GM23338 (cell line): ENCODE measurements around the gene PLET1. TPM values are rescaled to one million over a fixed set of nuclear protein-coding genes. Genes with fewer than 3 reads are reported as not detected.

Source experiments
- ATAC-seq: fragments of 200-7000 bp; cut with Tn5 transposase; 3 replicates; pipeline ENCODE4 v1.9.1; 2020
- DNase-seq: peaks from one replicate; pipeline ENCODE4 v3.0.0-alpha.2; 2015; ENCODE audit warnings: low spot score
- H2AFZ ChIP-seq: fragments of 200-600 bp; sonication (generic); 2 replicates; pipeline ENCODE4 v1.8.0; 2016; ENCODE audit warnings: antibody characterized with exemption, mild to moderate bottlenecking, moderate library complexity
- H3F3A ChIP-seq: fragments of 200-600 bp; sonication (generic); replicated peaks from 2 replicates; pipeline ENCODE4 v1.8.0; 2017; ENCODE audit warnings: antibody characterized with exemption, mixed run types, low read depth
- H3K27ac ChIP-seq: fragments of 200-600 bp; sonication (generic); 2 replicates; pipeline ENCODE4 v1.6.1; 2016; ENCODE audit warnings: low read depth
- H3K27me3 ChIP-seq: fragments of 200-600 bp; sonication (generic); 2 replicates; pipeline ENCODE4 v1.8.0; 2016; ENCODE audit warnings: mild to moderate bottlenecking, mixed run types, moderate library complexity; ENCODE audit not compliant: insufficient read depth
- H3K36me3 ChIP-seq: fragments of 200-600 bp; sonication (generic); 2 replicates; pipeline ENCODE4 v1.8.0; 2016; ENCODE audit warnings: mild to moderate bottlenecking; ENCODE audit not compliant: insufficient read depth
- H3K4me1 ChIP-seq: fragments of 200-600 bp; sonication (generic); 2 replicates; pipeline ENCODE4 v1.8.0; 2016; ENCODE audit warnings: mild to moderate bottlenecking, moderate library complexity; ENCODE audit not compliant: insufficient read depth
- H3K4me2 ChIP-seq: fragments of 200-600 bp; sonication (generic); 2 replicates; pipeline ENCODE4 v1.7.1; 2017; ENCODE audit warnings: mixed run types
- H3K4me3 ChIP-seq: fragments of 200-600 bp; sonication (generic); 2 replicates; pipeline ENCODE4 v1.6.1; 2016; ENCODE audit warnings: mixed run types
- H3K79me2 ChIP-seq: fragments of 200-600 bp; sonication (generic); replicated peaks from 2 replicates; pipeline ENCODE4 v1.8.0; 2017; ENCODE audit warnings: mild to moderate bottlenecking; ENCODE audit not compliant: insufficient read depth
- H3K9me2 ChIP-seq: fragments of 200-600 bp; sonication (generic); 2 replicates; pipeline ENCODE4 v1.8.0; 2017; ENCODE audit not compliant: insufficient read depth
- H4K20me1 ChIP-seq: fragments of 200-600 bp; sonication (generic); replicated peaks from 2 replicates; pipeline ENCODE4 v1.8.0; 2017; ENCODE audit warnings: mild to moderate bottlenecking; ENCODE audit not compliant: insufficient read depth
- H3K27ac Mint-ChIP-seq: 2 replicates; pipeline ENCODE4 v1.8.0; 2020; ENCODE audit warnings: inconsistent platforms, mild to moderate bottlenecking, moderate library complexity, mixed read lengths
- H3K27me3 Mint-ChIP-seq: 3 replicates; pipeline ENCODE4 v1.8.0; 2022; ENCODE audit warnings: low read depth, mild to moderate bottlenecking, moderate library complexity, mixed read lengths, inconsistent platforms; ENCODE audit not compliant: insufficient read depth, poor library complexity
- H3K36me3 Mint-ChIP-seq: 3 replicates; pipeline ENCODE4 v1.8.0; 2021; ENCODE audit warnings: low read depth, mild to moderate bottlenecking, inconsistent platforms, moderate library complexity, mixed read lengths
- H3K4me1 Mint-ChIP-seq: 3 replicates; pipeline ENCODE4 v1.8.0; 2020; ENCODE audit warnings: mild to moderate bottlenecking, inconsistent platforms, mixed read lengths
- H3K4me3 Mint-ChIP-seq: 3 replicates; pipeline ENCODE4 v1.8.0; 2021; ENCODE audit warnings: moderate library complexity, mild to moderate bottlenecking, inconsistent platforms, mixed read lengths
- H3K9me3 Mint-ChIP-seq: 3 replicates; pipeline ENCODE4 v1.8.0; 2020; ENCODE audit warnings: moderate library complexity, mild to moderate bottlenecking, inconsistent platforms, mixed read lengths
- CTCF ChIP-seq, 2 experiments: fragments of 200-600 bp in 1 of 2; sonication (generic) in 1 of 2; conservative IDR thresholded peaks; 2 replicates each; pipeline versions ENCODE4 v1.5.1 to v1.6.1; 2016 to 2017; ENCODE audit warnings: antibody characterized with exemption in 2 of 2, low read depth in 2 of 2, mild to moderate bottlenecking in 2 of 2, moderate library complexity in 1 of 2
- ETS1 ChIP-seq: IDR thresholded peaks from 2 replicates; pipeline ENCODE4 v1.6.1; 2016; ENCODE audit warnings: antibody characterized with exemption
- POLR2AphosphoS5 ChIP-seq: IDR thresholded peaks from 2 replicates; pipeline ENCODE4 v1.6.1; 2016; ENCODE audit warnings: antibody characterized with exemption, low read depth
- STAT1 ChIP-seq: IDR thresholded peaks from one replicate; pipeline ENCODE4 v1.6.1; 2016; ENCODE audit warnings: antibody characterized with exemption; ENCODE audit not compliant: unreplicated experiment
- ZNF462 ChIP-seq: fragments of 250-450 bp; sonication (Bioruptor Pico); IDR thresholded peaks from 2 replicates; pipeline ENCODE4 v1.5.0; 2020; ENCODE audit warnings: mild to moderate bottlenecking, moderate library complexity
- polyA plus RNA-seq: library from polyadenylated mRNA; unstranded; fragments of >200 nt; fragmentation: Nextera tagmentation; extraction: Ambion mirVana; gene quantifications from 2 replicates; pipeline ENCODE4 v1.2.1, GENCODE V29; 2016
- total RNA-seq: library from RNA; depleted of rRNA; stranded (reverse); fragments of >200 nt; shearing (Covaris generic); gene quantifications from 2 replicates; pipeline ENCODE4 v1.2.3, GENCODE V29; 2014

Gene PLET1
- total and polyA plus RNA-seq, 2 experiments from 2014 or later, result not detected

GRCh38 chr11:112280268-112281126, 19.8 kb upstream of the PLET1 start:
- Histone ChIP-seq H3K4me2 (peak overlapping the region; percentile 78), H3K79me2 (no peaks in the 10 kb centered on the region), H3F3A (no peaks in the 10 kb centered on the region), H3K4me3 (peak overlapping the region; percentile 52), H3K27me3 (no peaks in the 10 kb centered on the region), H3K4me1 (peaks cover 7% of the 10 kb centered on the region), H4K20me1 (no peaks in the 10 kb centered on the region), H2AFZ (peak overlapping the region; percentile 99), H3K27ac (no peak overlapping the region), H3K9me2 (no peaks in the 10 kb centered on the region), H3K36me3 (no peaks in the 10 kb centered on the region)
- Mint-ChIP-seq H3K4me3 (peak overlapping the region; percentile 72), H3K4me1 (peaks cover 11% of the 10 kb centered on the region; the same call in 2 of the 3 replicates), H3K36me3 (no peaks in the 10 kb centered on the region), H3K9me3 (no peaks in the 10 kb centered on the region), H3K27ac (no peak overlapping the region), H3K27me3 (peaks cover 16% of the 10 kb centered on the region)
- peak; percentile 90 for ATAC-seq
- peak; percentile 95 for DNase-seq
- 0 out of 2 replicates have a peak, but pooled peaks have one; percentile 22 for TF ChIP-seq ETS1
- TF ChIP-seq CTCF (conservative IDR thresholded peaks at IDR 0.05; ENCODE audit: low read depth in 2 of 2), result peak; percentile 77 to 87
- TF ChIP-seq ZNF462 (CRISPR knock-in tag), result 0 out of 2 replicates have a peak, but pooled peaks have one; percentile 1
- TF ChIP-seq STAT1, result no peak
- no peak for TF ChIP-seq POLR2AphosphoS5
